ENCODE data around the gene CACNA1C.

Gene CACNA1C

DNA sequence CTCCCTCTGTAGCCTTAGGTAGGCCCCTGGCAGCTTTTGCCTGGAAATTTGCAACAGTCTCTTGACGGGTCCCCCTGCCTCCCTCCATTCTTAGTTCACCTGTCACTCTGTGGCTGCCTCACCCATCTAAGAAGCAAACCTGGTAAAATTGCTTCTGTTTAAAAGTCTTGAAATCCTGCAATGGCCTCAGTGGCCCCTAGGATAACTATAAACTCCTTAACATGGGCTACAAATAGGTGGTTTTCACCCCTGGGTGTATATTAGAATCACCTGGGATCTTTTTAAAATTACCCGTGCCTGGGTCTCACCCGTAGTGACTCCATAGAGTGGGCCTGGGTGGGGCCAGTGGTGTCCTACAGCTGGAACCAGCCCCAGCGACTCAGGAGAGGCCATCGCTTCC, 332.7 kb downstream of the CACNA1C start:
- no peak for DNase-seq (ENCODE audit: low read depth, low spot score)

DNA sequence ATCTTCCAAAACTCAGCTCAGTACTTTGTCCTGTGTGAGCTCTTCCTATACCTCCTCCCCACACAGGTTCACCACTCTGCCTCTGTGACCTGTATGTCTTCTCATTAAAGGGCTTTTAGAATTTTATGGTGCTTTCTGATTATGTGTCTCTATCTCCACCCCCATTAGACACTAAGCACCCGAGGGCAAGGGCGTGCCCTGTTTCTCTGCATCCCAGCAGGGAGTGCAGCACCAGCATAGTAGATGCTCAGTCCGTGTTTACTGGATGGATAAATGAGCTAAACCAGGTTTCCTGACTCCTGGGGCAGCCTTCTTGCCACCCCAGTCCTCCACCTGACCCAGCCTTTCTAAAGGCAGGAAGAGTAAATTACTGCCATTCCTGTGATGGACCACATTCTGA, 333.8 kb downstream of the CACNA1C start:
- DNase-seq (ENCODE audit: low read depth, low spot score), result no peak

DNA sequence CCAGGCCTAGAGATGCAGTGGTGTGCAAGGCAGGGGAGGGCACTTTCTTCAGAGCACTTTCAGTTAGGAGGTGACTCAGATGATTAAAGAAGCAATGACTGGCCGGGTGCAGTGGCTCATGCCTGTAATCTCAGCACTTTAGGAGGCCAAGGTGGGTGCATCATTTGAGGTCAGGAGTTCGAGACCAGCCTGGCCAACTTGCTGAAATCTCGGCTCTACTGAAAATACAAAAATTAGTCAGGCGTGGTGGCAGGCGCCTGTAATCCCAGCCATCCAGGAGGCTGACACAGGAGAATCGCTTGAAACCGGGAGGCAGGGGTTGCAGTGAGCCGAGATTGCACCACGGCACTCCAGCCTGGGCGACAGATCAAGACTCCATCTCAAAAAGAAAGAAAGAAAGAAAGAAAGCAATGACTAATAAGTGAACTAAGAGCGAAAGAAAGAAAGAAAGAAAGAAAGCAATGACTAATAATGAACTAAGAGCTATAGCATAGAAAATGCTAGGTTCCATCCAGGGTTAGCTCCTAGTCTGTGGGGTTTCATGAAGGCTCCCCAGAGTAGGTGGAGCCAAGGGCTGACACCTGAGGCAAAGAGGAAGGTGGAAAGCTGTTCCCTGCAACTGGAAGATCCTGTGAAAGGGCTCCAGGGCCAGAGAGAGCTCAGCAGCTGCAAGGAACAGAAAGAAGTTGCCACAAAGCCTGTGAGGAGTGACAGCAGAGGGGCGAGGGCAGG, 334.5 kb downstream of the CACNA1C start:
- DNase-seq (ENCODE audit: low read depth, low spot score), result no peak

DNA sequence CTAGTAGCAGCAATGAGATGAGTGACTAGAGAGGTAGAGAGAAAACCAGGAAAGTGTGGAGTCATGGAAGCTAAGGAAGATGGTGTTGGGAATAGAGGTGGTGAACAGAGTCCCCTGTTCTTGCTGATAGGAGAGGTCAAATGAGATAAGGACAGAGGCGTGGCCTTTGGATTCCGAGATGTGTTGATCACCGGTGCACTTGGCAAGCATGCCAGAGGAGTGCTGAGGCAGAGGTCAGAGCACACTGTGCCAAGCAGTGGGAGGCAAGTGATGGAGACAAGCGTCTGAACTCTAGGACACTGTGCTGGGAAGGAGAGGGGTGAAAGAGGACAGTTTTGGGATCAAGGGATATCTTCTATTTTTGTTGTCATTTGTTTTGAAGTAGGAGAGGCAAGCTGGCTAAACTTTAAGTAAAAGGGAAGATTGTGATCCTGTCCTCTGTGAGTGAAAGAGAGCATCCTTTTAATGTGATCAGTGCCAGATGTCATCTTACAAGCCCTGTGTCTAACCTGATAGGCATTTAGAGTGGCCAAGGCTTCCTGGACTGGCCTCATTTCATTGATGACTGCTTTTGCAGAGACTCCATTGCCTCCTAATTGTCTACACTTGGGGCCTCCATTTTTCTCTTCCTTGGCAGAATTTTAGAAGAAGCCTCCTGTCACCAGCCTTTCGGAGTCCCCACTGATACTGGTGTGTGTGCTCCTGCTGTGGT, 336.4 kb downstream of the CACNA1C start:
- no peak for DNase-seq (ENCODE audit: low read depth, low spot score)

DNA sequence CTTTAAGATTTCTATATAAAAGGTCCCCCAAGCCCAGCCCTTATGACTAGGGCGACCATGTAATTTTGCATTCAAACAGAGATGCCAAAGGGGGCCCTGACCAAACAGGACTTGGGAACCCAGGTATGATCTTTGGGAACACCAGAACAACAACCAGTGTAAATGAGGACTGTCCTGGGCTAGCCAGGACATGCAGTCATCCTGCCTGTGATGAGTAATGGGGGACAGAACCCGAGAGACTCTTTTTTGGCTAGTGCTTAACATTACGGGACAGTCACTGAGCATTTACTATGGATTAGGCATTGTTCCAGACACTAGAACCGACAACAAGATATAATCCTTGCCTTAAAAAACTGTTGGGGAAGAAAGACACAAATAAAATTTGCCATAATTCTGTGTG, 337.3 kb downstream of the CACNA1C start:
- no peak for DNase-seq (ENCODE audit: low read depth, low spot score)

DNA sequence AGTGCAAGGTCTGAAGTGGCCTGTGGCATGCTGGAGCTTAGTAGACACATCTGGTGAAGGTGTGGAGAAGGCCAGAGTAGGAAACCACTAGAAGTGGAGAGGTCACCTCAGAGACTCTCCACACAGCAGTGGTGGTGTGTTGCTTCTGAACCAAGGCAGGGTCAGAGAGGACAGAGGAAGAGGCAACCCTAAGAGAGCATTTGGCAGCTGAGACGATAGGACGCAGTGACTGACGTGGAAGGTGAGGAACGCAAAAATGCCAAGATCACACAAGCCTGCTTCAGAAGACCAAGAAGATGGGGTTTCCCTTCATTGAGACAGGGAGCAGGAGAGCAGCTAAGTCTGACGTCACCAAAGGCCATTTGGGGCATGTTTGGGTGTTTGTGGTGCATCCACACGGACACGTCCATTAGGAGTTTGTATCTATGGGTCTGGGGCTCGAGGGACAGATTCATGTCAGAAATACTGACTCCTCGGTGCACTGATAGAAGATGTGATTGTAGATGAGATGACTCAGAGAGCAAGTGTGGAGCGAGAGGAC, 338.1 kb downstream of the CACNA1C start:
- no peak for DNase-seq (ENCODE audit: low read depth, low spot score)

DNA sequence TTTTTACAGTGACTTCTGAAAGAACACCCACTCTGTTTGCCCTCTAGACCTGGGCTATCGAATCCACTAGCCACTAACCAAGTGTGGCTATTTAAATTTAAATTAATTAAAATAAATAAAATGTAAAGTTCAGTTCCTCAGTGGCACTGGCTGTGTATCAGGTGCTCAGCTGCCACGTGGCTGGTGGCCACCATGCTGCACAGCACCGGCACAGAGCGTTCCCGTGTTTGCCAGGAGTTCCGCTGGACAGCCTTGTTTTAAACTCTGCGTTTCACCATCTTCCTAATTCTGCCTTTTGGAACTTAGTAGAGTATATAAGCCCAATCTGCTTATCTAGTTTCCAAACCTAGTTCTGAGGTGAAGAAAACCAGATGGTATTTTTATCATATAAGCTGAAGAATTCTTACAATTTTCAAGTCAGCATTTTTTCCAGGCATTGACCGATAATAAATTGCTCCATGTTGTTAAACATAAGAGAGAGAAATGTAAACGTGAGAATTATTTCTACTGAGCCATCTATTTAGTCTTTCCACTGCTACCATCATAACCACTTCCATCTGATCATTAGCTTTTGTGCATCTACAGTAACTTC, 339.0 kb downstream of the CACNA1C start:
- no peak for DNase-seq (ENCODE audit: low read depth, low spot score)

DNA sequence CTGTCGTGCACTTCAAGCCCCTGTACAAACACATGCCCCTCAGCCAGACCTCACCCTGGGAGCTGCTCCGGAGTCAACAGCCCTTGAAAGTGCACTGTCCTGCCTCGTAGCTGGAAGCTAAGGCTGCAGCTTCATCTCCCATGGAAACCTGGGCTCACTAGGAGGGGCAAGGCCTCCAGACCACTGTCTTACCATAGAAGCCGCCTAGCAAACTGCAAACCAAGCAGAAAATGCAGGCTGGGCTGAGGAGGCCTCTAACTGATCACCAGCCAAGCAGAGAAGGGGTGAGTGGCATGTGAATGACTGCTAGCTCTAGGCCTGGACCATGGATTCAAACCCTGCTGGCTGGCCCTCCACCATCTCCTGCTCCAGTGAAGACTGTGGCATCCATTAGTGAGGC, 340.2 kb downstream of the CACNA1C start:
- no peak for DNase-seq (ENCODE audit: low read depth, low spot score)

DNA sequence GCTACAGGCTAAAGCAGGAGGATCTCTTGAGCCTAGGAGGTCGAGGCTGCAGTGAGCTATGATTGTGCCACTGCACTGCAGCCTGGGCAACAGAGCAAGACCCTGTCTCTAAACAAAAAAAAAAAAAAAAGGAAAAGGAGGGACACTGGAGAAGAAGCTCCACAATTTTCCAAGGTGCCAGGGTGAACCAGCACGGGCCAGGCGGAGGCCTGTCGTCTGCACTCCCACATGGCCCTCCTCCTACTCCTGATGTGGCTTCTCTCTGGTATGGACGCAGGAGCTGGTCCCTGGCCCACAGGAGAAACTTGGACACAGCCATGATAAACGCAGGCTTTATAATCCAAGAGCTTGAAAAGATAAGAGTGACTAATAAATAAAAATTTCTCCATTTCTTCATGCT, 341.2 kb downstream of the CACNA1C start:
- no peak for DNase-seq (ENCODE audit: low read depth, low spot score)

DNA sequence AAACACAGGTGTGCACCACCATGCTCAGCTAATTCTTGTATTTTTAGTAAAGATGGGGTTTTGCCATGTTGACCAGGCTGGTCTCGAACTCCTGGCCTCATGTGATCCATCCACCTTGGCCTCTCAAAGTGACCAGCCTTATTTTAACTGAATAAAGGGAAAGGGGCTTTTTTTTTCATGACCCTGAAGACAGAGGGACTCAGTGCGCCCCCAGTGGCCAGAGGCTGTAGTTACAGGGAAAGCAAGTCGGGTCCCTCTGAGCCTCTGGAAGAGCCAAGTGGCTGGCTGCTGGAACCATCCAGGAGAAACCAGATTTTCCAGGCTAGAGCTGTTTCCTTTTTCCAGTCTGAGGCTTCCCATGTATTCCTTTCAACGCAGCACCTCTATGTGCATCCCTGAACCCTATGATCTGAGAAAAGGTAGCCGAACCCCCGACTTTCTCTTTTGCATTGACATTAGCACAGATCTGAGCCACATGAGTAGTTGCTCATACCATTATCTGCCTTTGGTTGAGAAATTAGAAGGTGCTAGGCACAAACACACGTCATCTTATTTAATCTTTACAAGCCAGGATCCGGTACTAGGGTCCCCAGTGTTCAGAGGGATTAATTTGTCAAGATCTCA, 342.7 kb downstream of the CACNA1C start:
- DNase-seq (ENCODE audit: low read depth, low spot score), result no peak

DNA sequence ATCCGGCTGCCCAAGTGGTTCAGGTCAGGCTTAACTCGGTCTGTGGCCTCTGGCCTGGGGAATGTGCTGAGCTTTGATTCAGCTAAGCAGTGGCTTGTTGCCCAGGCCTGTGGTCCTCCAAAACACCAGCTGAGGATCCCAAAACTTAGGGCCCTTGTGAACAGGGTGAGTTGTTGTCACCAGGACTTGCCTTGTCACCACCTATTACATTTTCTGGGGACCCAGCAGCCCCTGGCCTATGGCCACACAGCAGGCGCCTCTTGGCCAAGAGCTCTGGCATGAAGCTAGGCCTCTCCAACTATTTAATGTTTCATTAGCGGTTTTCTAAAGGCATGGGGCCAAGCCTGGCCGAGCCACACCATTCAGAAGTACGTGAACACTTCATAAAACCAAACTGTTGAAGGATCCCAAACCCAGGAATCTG, 343.7 kb downstream of the CACNA1C start:
- no peak for DNase-seq (ENCODE audit: low read depth, low spot score)

DNA sequence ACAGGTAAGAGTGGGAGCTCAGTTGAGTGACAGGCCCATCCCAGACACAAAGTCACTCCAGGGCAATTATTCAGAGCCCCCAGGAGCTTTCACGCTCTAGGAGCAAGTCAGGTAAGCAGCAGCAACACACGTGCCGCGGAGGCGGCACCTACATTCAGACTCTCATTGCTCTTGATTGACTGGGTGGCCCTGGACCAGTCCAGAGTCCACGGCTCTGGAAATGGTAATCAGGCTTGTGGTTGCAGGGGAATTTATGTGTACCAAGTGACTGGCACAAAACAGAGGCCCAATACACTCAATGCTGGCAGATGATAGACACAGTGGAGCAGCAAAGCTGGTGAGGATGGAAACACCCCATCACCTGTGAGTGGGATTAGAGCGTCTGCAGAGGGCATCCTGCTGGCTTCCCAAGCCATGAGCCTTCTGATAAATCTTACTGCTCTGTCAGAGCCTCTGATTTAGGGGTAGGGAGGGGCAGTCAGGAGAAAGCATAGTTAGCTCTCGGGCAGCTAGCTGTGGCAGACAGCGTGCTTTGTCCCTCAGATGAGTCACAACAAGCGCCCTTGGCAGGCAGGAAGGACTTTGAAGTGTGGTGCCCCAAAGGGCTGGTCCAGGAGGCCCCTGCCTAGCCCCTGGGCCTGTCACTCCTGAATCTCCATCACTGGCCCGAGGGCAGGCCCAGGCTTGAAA, 344.7 kb downstream of the CACNA1C start:
- DNase-seq (ENCODE audit: low read depth, low spot score), result no peak

DNA sequence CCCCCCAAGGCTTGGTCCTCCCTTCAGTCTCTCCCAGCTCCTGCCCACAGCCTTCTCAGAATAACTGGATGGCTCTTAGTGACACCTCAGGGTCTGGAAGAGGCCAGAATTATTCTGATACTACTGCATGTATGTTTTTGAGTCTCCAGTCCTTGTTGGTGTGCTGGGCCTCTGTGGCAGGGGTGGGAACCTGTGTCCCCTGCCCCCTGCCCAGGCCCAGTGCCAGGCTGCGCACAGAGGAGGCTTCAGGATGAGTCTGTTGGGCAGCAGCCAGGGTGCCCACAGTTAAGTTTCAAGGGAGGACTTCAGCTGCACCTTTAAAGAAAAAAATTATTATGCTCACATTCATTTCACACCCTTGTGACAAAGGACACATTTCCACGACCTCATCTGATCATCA, 348.3 kb downstream of the CACNA1C start:
- no peak for DNase-seq (ENCODE audit: low read depth, low spot score)

DNA sequence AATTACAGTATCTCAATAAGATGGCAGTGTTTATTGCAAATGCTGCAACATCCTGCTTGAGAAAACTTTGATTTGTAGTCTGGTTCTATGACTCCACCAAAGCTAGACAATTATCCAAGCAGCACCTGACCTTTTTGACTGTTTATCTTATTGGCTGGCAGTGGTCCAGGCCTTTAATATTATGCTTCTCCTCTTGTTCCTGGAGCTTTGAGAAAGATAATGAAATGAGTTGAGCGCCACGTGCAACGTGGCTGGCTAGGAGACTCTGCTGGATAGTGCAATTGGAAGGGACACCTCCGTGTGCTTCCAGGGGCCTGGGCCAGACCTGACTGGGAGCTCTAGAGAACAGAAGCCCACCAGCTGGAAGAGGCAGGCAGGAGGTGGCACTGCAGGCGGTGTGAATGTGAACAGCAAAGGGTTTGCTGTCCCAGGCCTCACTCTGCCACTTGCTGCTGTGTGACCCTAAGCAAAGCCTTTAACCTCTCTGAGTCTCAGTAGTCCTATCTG, 349.3 kb downstream of the CACNA1C start:
- no peak for DNase-seq (ENCODE audit: low read depth, low spot score)

DNA sequence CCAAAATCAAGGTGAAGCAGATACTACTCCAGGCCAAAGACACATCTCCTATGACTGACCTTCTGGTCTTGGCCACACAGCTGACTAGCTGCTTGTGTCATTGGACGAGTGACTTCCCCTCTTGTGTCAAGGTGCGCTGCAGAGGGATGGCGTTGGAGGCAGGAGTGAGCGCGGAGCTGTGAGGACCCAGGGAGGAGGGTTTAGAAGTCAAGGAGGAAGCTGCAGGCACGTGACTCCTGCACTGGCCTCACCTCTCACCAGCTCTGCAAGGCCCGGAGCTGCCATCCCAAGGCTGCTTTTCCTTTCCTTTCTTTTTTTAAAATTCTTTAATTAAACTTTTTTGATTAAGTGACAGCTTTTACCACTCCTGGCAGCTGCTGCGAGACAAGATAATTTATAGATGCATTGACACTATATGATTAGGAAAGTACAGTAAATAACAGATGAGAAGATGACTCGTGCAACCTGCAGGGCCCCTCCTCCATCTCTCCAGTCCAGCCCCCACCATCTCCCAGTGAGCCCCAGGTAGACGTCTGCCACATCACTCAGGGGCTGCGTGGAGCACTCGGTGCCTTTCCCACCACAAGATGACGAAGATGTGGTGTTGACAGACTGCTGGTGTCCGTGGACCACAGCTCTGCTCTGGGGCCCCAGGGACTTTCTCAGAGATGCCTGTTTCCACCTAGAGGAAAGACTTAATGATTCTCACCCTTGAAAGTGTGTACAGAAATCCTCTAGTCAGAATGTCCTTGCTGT, 350.6 kb downstream of the CACNA1C start:
- DNase-seq (ENCODE audit: low read depth, low spot score), result no peak

DNA sequence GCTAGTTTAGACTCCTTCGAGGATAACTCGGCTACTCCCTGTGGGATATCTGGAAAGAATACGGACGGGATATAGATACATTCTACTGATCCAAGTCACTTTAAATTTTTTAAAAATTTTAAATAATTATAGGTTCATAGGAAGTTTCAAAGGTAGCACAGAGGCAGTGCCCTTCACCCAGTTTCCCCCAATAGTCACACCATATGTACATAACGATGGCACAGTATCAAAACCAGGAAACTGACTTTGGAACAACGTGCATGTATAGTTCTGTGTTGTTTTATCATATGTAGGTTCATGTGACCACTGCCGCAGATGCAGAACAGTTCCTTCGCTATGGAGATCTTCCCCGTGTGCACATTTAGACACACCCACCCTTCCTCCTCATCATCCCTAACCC, 352.3 kb downstream of the CACNA1C start:
- no peak for DNase-seq (ENCODE audit: low read depth, low spot score)

DNA sequence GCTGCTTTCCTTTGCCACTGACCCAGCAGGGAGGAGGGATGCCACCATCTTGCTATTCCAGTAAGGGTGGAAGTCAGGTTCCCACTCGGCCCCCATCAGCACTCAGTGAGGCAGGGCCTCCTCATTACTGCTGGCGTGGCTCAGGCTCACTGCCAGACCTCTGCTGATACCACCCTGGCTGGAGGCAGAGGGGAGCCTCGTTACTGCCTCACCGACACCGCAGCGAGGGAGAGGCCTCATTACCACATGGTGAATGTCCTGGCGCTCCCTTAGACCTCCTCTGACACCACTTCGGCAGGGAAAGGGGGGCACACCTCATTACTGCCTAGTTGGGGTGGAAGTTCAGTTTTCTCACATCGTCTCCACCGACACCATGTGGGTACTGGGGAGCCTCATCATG, 354.1 kb downstream of the CACNA1C start:
- DNase-seq (ENCODE audit: low read depth, low spot score), result no peak

DNA sequence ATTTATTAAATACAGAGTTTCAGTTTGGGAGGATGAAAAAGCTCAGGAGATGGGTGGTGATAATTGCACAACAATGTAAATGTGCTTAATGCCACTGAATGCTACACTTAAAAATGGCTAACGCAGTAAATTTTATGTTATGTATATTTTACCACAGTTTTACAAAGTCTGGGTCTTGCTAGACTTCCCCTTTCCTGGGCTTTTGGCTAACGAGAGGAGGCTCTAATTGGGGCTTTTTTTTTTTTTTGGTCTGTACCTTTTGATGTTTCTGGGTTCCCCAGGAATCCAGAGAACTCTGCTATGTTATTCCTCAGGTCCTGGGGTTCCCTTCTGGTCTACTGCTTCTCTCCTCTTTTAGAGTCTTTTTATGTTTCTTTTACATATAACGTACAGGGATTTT, 355.5 kb downstream of the CACNA1C start:
- DNase-seq (ENCODE audit: low read depth, low spot score), result no peak

DNA sequence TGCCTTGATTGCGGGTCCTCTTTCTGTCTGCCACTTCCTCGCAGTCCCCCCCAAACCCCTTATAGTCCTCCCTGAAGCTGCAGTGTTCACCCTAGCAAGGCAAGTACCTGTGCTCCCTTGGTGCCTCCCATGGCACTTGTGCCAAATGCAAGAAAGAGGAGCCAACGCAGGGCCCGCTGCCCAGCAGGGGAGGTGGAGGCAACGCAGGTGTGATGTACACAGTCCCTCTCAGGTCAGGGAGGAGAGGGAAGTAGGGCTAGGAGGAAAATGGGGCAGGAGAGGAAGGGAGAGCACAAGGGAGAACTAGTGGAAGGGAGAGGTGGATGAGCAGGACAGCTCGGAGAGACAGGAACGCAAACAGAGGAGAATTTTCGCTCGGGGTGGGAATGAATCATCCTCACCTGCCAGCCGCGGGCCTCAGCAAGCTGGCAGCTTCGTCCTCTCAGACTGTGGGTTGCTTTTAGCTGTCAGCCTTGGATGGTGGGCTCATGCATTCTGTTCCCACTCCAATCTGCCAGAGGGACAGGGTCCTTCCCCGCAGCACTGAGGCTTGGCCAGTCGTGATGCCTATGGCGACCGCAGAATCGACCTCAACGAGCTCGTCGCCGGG, 357.0 kb downstream of the CACNA1C start:
- no peak for DNase-seq (ENCODE audit: low read depth, low spot score)

DNA sequence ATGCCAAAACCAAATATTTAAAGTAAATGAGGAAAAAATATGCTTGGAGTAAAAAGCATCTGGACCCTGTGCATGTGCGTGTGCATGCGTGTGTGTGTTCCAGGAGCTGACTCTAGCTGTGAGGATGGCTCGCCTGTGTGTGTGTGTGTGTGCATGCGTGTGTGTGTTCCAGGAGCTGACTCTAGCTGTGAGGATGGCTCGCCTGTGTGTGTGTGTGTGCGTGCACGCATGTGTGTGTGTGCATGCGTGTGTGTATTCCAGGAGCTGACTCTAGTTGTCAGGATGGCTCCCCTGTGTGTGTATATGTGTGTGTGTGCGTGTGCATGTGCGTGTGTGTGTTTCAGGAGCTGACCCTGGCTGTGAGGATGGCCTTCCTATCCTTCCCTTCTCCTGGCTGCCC, 357.7 kb downstream of the CACNA1C start:
- no peak for DNase-seq (ENCODE audit: low read depth, low spot score)
